SH-SY5Y (cell line): Measurements from ENCODE around the gene RPIA.

Source experiments
- GATA2 ChIP-seq: IDR thresholded peaks from 2 replicates; pipeline ENCODE4 v1.6.1; 2011; ENCODE audit warnings: mild to moderate bottlenecking, low read depth, low read length
- GATA3 ChIP-seq: IDR thresholded peaks from 2 replicates; pipeline ENCODE4 v1.6.1; 2011; ENCODE audit warnings: low read depth, mild to moderate bottlenecking, low read length, moderate library complexity

RPIA gene

GRCh38 chr2:88737385-88737784 lies 45.9 kb downstream of the RPIA start:
- TF ChIP-seq GATA2 (no peak), GATA3 (no peak)

DNA sequence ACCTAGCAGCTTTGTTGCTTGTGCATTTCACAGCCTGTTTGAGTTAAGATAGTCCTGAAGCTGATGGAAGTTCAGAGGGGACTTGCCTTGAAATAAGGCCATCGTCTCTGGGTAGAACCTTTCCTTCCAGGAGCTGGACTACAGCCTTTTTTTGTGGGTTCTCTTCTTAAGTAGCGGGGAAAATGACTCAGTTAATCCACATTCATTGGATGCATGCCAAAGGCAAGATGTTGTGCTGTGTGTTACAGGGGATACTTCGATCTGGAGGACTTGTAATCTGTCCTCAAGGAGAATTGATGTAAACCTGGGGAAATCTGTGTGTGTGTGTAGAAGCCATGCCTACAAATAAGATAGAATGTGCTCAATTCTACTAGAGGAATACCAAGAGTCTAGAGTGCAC lies 46.8 kb downstream of the RPIA start:
- TF ChIP-seq GATA2 (no peak), GATA3 (no peak)

- TF ChIP-seq GATA3 = no peak
- TF ChIP-seq GATA2 = no peak
Measured at GRCh38 chr2:88739985-88740600, 48.6 kb downstream of the RPIA start.

GRCh38 chr2:88746929-88747490 lies 55.5 kb downstream of the RPIA start:
- TF ChIP-seq GATA3 (no peak), GATA2 (no peak)

DNA sequence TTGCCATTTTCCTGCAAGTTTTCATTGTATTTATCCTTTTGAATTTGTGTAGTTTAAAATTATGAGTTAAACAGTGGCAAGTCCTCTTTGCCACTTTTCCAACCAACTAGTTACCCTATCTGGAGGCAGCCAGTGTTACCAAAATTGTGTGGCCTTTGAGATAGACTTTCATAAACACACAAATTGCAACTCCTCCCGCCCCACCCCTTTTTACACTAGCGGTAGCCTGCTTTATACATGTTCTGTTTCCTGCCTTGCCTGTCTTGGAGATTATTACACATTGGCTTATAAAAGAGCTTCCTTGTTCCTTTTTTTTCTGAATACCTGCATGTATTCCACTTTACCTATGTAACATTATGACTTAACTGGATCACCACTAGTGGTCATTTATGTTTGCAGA lies 56.5 kb downstream of the RPIA start:
- TF ChIP-seq GATA2 (no peak), GATA3 (no peak)

DNA sequence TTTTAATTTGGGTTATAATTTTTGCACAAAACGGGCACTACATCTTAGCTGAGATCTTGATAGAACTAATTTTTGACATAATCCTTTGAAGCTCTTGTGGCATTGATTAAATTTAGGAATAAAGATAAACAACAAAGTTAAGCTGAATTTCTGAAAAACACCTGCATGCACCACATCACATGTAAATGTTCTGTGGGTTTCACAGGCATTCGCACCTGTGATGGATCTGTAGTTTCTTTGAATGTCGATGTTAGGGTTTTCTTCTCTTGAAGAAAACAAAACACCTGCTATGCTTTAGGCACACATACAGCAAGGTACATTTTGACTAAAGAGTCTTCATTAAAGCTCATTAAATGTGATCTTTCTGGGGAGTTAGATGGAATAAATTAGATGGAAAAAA lies 60.3 kb downstream of the RPIA start:
- TF ChIP-seq GATA2 (no peak), GATA3 (no peak)

- no peak for TF ChIP-seq GATA2
- no peak for TF ChIP-seq GATA3
Measured at GRCh38 chr2:88753833-88754584, 62.5 kb downstream of the RPIA start.

DNA sequence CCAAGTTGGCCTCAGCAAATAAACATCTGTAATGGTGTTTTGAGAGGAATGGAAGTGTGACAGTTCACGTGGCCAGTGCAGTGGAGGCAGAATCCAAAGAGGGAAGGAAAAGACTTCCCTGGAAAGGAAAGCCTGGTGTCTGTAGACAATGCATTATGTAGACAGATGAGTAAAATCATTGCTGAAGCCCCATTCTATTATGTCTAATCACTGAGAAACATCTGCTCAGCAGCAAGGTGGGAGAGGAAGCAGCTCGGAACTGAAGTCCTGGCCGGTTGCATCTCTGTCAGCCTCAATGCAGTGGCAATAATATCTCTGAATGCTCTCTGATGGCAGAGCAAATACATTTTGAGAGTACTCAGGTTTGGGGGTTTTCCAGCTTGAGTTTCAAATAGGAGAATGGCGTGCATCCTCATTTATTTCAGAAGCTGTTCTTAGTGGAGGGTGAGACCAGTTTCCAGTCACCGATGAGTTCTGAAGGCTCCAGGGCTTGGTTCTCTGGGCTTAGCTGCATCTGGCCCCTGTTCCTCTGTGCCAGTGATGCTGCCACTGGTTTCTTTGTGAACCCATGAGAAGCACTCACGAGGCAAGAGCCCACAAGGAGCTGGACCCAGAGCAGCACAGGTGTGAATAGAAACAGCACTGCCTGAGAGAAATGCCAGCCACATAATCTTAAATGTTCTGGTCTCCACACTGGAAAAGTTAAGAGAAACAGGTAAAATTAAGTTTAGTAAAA lies 63.3 kb downstream of the RPIA start:
- TF ChIP-seq GATA2 (no peak), GATA3 (no peak)

DNA sequence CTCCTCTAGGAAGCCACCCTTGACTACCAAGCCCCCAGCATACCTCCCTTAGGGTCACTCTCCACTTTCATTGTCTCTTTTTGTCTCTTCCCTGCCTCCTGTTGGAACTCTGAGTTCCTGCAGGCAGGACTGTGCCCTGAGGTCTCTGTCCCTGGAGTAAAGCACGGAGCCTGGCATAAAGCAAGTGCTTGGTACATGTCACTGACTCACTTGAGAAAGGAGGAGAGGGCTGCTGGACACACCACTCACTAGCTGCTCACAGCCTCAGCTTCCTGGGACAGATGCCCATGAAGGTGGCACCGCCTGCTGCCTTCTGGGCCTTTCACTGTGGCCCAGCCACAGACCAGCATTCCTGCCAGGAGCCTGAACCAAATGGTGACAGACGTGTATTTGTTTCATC lies 64.4 kb downstream of the RPIA start:
- no peak for TF ChIP-seq GATA3
- TF ChIP-seq GATA2 = no peak

DNA sequence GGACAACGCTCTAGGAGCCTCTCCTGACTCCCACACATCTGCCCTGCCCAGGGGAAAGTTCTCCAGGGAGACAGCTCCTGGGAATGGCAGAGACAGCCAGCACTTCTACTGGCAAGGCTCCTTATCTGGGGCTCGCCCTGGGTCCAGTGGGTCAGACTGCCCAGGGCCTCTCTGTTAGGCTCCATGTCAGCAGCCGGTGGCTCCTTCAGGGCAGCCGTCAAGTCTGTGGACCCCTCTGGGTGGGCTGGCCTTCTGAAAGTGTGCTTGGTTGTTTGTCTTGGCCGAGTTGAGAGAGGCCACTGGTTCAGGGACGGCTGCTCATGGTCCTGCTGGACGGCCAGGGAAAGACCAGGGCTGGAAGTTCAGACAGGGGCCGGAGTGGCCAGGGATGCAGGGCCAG lies 65.6 kb downstream of the RPIA start:
- TF ChIP-seq GATA3 (no peak), GATA2 (no peak)

DNA sequence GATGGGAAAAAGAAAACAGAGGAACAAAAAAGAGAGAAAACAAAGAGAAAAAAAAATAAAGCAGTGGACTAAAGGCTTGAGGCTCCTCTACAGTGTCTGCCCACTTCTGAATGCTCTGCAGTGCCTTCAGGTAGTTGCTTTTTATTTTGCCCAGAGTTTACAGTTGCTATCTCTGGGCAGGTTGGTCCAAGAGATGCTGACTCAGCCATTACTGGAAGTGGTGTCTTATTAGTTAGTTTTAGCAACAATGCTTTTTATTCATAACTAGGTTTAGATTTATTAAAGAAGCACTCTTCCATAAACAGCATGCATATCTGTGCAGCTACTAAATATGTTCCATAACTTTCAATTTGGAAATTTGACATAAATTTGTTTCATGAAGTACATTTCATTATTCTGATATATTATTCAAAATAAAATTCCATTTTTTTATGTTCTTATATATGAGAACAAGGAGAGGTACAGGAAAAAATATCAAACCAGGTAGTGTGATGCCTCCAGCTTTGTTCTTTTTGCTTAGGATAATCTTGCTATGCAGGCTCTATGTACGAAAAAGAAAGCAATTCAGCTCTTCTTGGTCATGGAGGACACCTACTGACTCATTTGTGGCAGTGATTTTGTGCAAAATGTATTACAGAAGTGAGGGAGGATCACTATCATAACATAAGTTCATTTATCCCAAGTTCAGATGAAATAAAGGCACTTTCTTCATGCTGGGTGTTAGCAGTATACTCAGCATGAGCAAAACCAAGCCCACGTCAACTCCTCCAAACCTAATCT lies 69.5 kb downstream of the RPIA start:
- TF ChIP-seq GATA2 = no peak
- no peak for TF ChIP-seq GATA3

DNA sequence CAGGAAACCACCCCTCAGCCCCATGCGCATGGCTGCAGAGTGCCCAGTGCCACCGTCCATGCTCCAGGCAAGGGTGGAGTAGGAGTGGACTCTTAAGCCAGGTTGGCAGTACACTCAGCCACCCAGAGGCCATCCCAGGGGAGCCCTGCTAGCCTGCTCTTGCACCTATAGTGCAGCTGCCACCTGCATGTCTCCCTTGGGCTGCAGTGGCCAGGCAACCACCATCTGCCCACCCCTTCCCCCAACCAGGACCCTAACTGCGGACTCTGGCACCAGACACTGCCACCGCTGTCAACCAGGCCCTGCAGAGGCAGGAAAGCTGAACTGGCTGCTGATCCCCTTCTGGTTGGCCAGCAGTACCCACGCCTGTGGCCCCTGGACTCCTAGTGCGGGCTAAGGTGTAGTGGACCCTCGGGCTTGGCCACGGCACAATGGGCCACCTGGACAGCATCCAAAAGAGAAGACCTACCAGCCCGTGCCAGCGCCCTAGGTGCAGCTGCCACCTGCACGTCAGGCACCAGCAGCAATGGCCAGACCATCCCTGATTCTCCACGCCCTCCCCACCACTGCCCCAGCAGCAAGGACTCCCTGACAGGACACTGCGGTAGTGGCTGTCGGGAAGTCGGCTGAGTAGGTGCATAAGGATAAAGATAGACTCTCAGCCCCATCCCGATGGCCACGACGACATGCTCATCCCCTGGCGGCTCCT lies 72.8 kb downstream of the RPIA start:
- TF ChIP-seq GATA2 = no peak
- no peak for TF ChIP-seq GATA3

DNA sequence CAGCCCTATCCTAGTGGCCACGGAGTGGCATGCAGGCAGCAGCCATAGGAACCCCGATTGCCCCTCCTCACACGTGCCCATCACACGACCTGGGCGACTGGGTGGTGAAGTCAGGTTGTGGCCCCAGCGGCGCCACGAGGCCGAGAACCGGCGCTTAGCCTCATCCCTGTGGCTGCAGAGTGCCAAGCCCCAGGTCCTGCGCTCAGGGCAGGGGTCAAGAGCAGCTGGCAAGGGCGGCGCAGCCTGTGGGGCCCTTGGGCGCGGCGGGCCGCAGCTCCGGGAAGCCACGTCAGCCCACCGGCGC lies 73.3 kb downstream of the RPIA start:
- TF ChIP-seq GATA3 (no peak), GATA2 (no peak)

GRCh38 chr2:88765154-88765888 lies 73.8 kb downstream of the RPIA start:
- TF ChIP-seq GATA3 = no peak
- TF ChIP-seq GATA2 = no peak
